ENCODE measurements around the gene TMEM256. TPM values are rescaled to one million over a fixed set of nuclear protein-coding genes. Genes with fewer than 3 reads are reported as not detected.

The TMEM256 gene
- total and polyA plus RNA-seq, 9 donors, result 44.0 to 133 (median 85.2) TPM

DNA sequence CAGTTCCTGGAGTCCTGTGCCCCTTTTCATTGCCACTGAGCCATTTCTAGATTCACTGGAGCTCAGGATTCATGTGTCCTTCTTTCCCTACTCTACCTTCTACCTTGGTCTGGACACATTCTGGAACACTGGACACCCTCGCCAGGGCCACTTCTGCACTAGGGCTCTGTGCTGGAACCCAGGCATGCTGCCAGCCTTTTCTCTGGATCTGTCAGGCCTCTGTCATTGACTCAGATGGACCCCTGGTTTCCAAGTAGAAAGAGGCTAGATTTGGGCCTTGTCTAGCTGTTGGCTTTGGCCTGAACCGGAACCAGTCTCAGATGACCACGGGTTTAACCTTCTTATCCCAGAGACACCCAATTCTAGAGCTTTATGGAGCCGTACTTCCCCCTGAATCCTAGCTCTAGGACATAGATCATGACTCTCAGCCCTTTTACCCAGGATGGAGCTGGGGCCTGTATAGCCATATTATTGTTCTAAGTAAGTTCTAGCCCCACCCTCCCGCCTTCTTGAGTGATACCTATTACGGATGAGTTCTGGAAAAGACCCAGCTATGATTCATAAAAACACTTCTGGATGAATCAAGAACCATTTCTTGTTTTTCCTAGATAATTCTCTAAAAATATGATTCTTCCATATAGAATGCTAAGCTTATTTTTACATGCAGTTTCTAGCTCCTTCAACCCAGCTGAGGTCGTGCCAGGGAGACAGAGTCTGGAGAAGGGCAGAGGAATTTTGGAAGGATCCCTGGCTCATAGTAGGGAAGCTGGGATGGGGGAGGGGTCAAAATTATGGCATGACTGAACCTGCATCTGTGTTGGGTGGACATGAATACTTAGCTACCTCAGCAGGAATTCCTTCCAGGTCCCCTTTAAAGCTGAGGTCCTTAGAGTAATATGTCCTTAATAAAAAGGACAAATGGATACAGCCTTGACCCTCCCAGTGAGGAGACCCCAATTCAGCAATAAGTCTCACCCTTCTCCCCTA is 39.9 kb upstream of the TMEM256 start:
- peaks cover 2% of the 10 kb centered on the region for H3K4me1 ChIP-seq (ENCODE audit: insufficient read depth)
- no peaks in the 10 kb centered on the region for H3K9me3 ChIP-seq
- no peak overlapping the region for H3K27ac ChIP-seq
- no peak overlapping the region for H3K4me3 ChIP-seq
- DNase-seq, result no peak
- no peak for TF ChIP-seq EP300 (IDR thresholded peaks at IDR 0.05)
- TF ChIP-seq POLR2A (IDR thresholded peaks at IDR 0.05), result no peak
- TF ChIP-seq, protein P1, sequence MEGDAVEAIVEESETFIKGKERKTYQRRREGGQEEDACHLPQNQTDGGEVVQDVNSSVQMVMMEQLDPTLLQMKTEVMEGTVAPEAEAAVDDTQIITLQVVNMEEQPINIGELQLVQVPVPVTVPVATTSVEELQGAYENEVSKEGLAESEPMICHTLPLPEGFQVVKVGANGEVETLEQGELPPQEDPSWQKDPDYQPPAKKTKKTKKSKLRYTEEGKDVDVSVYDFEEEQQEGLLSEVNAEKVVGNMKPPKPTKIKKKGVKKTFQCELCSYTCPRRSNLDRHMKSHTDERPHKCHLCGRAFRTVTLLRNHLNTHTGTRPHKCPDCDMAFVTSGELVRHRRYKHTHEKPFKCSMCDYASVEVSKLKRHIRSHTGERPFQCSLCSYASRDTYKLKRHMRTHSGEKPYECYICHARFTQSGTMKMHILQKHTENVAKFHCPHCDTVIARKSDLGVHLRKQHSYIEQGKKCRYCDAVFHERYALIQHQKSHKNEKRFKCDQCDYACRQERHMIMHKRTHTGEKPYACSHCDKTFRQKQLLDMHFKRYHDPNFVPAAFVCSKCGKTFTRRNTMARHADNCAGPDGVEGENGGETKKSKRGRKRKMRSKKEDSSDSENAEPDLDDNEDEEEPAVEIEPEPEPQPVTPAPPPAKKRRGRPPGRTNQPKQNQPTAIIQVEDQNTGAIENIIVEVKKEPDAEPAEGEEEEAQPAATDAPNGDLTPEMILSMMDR (IDR thresholded peaks at IDR 0.05), result no peak
- no peaks in the 10 kb centered on the region for H3K36me3 ChIP-seq
- WGBS, 3 donors, result 79 to 88% (median 82%) methylated on average over 7 of the region's 7 CpGs
- no peaks in the 10 kb centered on the region for H3K27me3 ChIP-seq
- intact Hi-C loops (cut with DNase I), result loop anchor here in 3 of 4 donors (5.0 kb wide), 1 partner anchor 34 kb away; the partner anchor contains the start of gene ZBTB4 (in 3 of the 3)

- DNase-seq, result no peak
- Histone ChIP-seq H3K4me3 (no peak overlapping the region), H3K27ac (no peak overlapping the region), H3K4me1 (ENCODE audit: insufficient read depth) (peaks cover 4% of the 10 kb centered on the region), H3K27me3 (no peaks in the 10 kb centered on the region), H3K9me3 (no peaks in the 10 kb centered on the region), H3K36me3 (no peaks in the 10 kb centered on the region)
- TF ChIP-seq EP300 (IDR thresholded peaks at IDR 0.05), result no peak
- TF ChIP-seq, protein P1 (IDR thresholded peaks at IDR 0.05), result no peak
- TF ChIP-seq POLR2A (IDR thresholded peaks at IDR 0.05), result no peak
- intact Hi-C loops (cut with DNase I), result loop anchor here in 3 of 4 donors (5.0 kb wide), 1 partner anchor 35 kb away; the partner anchor contains the start of gene ZBTB4 (in 3 of the 3)
- 80 to 98% (median 92%) methylated on average over 2 of the region's 2 CpGs for WGBS, 3 donors
These were observed 38.2 kb upstream of the TMEM256 start for GRCh38 chr17:7442142-7442541.

DNA sequence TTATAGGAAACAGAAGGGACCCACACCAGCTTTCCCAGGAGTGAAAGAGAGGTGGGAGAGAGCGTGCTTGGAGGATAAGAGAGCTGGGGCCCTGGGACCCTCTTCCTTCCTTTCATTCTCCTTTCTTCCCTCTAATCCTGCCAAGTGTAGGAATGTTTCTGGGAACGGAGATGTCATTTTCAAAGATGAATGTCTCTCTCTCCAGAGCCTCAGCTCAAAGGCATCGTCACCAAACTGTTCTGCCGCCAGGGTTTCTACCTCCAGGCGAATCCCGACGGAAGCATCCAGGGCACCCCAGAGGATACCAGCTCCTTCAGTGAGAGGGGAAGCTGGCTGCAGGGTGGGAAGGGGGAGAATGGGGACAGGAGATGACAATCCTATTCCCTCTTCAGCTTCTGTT is 37.4 kb upstream of the TMEM256 start:
- H3K9me3 ChIP-seq, result no peaks in the 10 kb centered on the region
- DNase-seq, result no peak
- no peak overlapping the region for H3K4me3 ChIP-seq
- H3K27me3 ChIP-seq, result no peaks in the 10 kb centered on the region
- WGBS, 3 donors, result 33 to 42% (median 42%) methylated on average over 7 of the region's 7 CpGs
- TF ChIP-seq, protein P1 (IDR thresholded peaks at IDR 0.05), result no peak
- no peak for TF ChIP-seq POLR2A (IDR thresholded peaks at IDR 0.05)
- TF ChIP-seq EP300 (IDR thresholded peaks at IDR 0.05), result no peak
- peaks cover 4% of the 10 kb centered on the region for H3K4me1 ChIP-seq (ENCODE audit: insufficient read depth)
- no peaks in the 10 kb centered on the region for H3K36me3 ChIP-seq
- intact Hi-C loops (cut with DNase I), result loop anchor here in 3 of 4 donors (5.0 kb wide), 1 partner anchor 36 kb away; the partner anchor contains the start of gene ZBTB4 (in 3 of the 3)
- no peak overlapping the region for H3K27ac ChIP-seq

GRCh38 chr17:7440834-7441195 is 36.9 kb upstream of the TMEM256 start:
- Histone ChIP-seq H3K9me3 (no peaks in the 10 kb centered on the region), H3K4me3 (no peak overlapping the region), H3K4me1 (ENCODE audit: insufficient read depth) (peaks cover 4% of the 10 kb centered on the region), H3K27me3 (no peaks in the 10 kb centered on the region), H3K27ac (peak overlapping the region in 1 of 2 donors; percentile 24), H3K36me3 (no peaks in the 10 kb centered on the region)
- TF ChIP-seq EP300 (IDR thresholded peaks at IDR 0.05) (no peak), POLR2A (IDR thresholded peaks at IDR 0.05) (no peak)
- TF ChIP-seq, protein P1 (IDR thresholded peaks at IDR 0.05), result no peak
- DNase-seq, result peak in 2 of 5 donors; percentile 61 to 65
- WGBS, 3 donors, result 4 to 9% (median 9%) methylated on average over 12 of the region's 12 CpGs
- intact Hi-C loops (cut with DNase I), result loop anchor here in 3 of 4 donors (5.0 kb wide), 1 partner anchor 36 kb away; the partner anchor contains the start of gene ZBTB4 (in 3 of the 3)

All from ovary (tissue), 9 donors.